NCI-H748 treated with DMSO at 0.1 percent for 48 hours (cell line): ENCODE results near the gene ATG101.
"Not testable (repeated sequence)": the region's sequence is repeated elsewhere in the genome, so short reads cannot be mapped to it uniquely, and the experiment has no call there.

Experiments used
- DNase-seq: peaks from one replicate; lab custom pipeline; 2025; lab: John Stamatoyannopoulos, UW

Gene ATG101

GRCh38 chr12:52097045-52097666 is 27.4 kb downstream of the ATG101 start:
- DNase-seq, result no peak

GRCh38 chr12:52104431-52105089 is 34.8 kb downstream of the ATG101 start:
- DNase-seq, result not testable (repeated sequence)

GRCh38 chr12:52116222-52117125 is 46.7 kb downstream of the ATG101 start:
- not testable (repeated sequence) for DNase-seq

DNA sequence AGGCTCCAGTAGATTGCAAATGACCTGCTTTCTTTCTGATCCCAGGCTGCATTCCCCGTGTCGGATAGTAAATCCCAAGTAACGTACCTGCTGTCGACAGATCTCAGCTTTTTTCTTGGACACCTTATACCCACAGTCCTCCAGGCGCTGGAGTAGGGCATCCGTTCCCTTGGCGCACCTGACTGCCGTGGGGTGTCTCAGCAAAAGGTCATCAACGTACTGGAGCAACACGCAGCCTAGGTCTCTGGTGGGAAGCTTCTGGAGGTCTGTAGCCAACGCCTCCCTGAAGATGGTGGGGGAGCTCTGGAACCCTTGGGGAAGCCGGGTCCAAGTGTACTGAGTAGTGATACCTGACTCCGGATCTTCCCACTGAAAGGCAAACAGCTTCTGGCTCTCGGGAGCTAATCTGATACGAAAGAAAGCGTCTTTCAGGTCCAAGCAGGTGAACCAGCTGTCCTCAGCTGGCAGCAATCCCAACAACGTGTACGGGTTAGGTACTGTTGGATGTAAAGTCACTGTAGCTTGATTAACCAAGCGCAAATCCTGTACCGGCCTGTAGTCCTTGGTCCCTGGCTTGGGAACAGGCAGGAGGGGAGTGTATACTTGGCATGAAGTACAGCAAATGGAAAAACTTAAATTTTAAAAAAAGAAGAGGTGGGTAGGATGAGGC is 48.2 kb downstream of the ATG101 start:
- DNase-seq, result not testable (repeated sequence)

DNA sequence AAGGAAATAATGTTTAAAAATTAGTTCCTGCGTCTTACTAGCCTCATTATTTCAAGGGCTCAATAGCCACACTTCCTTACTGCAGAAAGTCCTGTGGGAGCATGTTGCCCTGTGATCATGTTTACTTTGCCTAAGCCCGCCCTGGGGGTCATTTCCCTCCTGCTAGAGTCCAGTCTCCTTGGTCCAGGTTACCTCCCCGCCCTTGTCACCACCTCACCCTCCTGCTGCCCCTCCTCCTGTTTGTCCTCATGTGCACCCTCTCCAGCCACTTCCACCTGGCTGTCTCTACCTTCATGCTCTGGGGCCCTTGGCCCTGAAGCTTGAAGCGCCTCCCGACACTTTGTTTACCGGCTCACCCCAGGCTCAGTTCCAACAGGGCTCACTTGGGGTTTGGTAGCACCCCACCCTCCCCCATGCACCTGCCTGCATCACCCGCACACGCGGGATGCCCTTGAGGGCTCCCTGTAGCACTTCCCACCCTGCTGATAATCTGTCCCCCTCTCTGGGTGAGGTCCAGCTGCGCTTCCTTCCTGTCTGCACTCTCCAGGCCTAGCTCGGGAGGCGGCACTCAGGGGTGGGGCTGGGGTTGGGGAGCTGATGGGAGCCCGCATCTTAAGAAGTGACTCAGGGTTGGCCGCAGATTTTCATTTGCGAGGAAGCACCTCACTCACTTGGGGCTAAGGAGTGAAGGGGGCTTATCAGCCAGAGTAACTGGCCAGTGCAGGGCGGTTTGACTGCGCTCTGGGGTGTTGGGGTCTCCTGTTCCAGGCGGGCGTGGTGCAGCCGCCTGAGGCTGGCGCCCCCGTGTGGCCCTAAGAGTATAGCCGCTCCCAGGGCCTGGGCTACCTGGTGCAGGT is 49.8 kb downstream of the ATG101 start:
- no peak for DNase-seq

DNA sequence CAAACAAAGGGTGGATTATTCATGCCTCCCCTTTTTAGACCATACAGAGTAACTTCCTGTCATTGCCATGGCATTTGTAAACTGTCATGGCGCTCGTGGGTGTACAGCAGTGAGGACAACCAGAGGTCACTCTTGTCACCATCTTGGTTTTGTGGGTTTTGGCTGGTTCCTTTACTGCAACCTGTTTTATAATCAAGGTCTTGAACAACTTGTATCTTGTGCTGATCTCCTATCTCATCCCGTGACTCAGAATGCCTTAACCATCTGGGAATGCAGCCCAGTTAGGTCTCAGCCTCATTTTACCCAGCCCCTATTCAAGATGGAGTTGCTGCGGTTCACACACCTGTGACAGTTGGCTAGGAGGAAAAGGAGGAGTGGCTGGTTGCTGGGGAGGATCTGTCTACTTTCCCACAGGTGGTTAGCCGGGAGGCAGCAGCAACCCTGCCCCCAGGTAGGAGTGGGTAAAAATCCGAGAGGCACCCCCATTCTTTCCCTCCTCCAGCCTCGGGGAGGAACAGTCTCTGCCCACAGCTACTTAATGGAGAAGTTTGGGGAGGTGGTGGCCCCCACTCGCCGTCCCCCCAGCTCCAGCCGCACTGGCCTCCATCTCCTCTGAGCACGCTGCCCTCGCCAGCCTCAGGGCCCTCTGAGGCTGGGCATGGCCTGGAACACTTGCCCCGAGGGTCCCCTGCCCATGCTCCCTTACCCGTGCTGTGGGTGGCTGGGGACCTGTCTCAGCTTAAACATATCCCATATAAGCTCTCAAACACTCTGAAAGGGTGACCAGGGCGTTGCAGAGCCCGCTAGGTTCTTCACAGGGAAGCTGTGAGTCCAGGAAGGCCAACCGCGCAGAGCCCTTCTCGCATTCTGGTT is 51.4 kb downstream of the ATG101 start:
- DNase-seq, result no peak

GRCh38 chr12:52121824-52122539 is 52.2 kb downstream of the ATG101 start:
- DNase-seq, result peak; percentile 38

DNA sequence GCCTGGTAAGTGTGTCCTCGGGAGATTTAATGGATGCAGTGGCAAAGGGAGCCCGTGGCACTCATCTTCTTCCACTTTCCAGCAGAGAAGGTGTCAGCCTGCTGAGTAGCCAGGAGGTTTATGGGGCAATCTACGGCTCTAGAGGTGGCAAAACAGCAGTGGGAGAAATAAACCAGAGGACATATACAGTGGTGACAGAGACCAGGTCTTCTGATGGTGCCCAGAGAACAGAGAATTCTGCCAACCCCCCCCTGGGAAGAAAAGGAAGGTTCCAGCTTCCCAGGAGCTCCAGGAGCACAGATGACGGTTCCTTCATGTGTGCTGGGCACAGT is 52.7 kb downstream of the ATG101 start:
- no peak for DNase-seq

- DNase-seq, result no peak
Measured at GRCh38 chr12:52122904-52123303, 53.1 kb downstream of the ATG101 start.

- DNase-seq, result no peak
Measured at GRCh38 chr12:52123487-52124186, 53.9 kb downstream of the ATG101 start.

GRCh38 chr12:52125476-52125900 is 55.7 kb downstream of the ATG101 start:
- no peak for DNase-seq

DNA sequence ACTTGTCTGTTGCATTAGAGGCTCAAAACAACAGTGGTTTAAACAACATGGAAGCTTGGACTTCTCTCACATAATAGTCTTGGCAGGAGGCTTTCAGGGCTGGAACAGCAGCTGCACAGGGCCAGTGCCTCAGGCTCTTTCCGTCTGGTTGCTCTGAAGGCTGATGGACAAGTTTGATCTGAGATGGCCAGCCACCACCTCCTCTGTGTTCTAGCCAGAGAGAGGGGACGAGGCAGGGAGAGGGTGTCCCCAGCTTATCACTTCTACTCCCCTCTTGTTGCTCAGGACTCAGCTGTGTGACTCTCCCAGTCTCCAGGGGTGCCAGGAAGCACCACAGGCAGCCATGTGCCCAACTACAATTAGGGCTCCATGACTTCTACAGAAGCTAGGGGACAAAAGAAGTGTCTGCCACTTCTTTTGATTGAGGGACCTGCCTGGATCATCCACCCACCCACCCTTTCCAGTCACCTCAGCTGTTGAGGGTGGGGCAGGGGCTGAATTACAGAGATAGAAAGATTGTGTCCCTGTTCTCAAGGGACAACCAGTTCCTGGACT is 56.3 kb downstream of the ATG101 start:
- DNase-seq, result no peak
